ENCODE results near the gene LIX1L.
A peak's percentile ranks its signal among the peaks of the same experiment; 100 is the strongest.

GRCh38 chr1:145927063-145927886 is 30.5 kb downstream of the LIX1L start, which contains the start of gene RBM8A:
- peak; percentile 66 for TF ChIP-seq CTCF (IDR thresholded peaks at IDR 0.05; ENCODE audit: poor library complexity)
- TF ChIP-seq EZH2 (IDR thresholded peaks at IDR 0.05; ENCODE audit: borderline replicate concordance) = no peak
